Gastrocnemius medialis (tissue), 4 donors: ENCODE results near the gene APOL3.

ENCODE experiments used
- CTCF ChIP-seq, 5 experiments: fragments of 450-650 bp in 3 of 5; fragments of 200-600 bp in 2 of 5; sonication (generic) in 2 of 5; IDR thresholded peaks in 4 of 5; conservative IDR thresholded peaks in 1 of 5; 1 replicate in 4 of 5; 2 replicates in 1 of 5; pipeline ENCODE4 v1.5.1; 2016 to 2019; ENCODE audit warnings: antibody characterized with exemption in 5 of 5, mild to moderate bottlenecking in 3 of 5, moderate library complexity in 3 of 5
- POLR2A ChIP-seq, 2 donors: fragments of 450-650 bp; IDR thresholded peaks; one replicate each; pipeline ENCODE4 v1.6.1; 2017; ENCODE audit warnings: antibody characterized with exemption in 2 of 2, mild to moderate bottlenecking in 2 of 2, moderate library complexity in 2 of 2

GRCh38 chr22:36101756-36102155 lies 58.8 kb downstream of the APOL3 start:
- TF ChIP-seq CTCF (IDR thresholded peaks at IDR 0.05 in 4 of 5, conservative IDR thresholded peaks at IDR 0.05 in 1 of 5) = no peak
- TF ChIP-seq POLR2A (IDR thresholded peaks at IDR 0.05) = no peak
